ENCODE data around the gene ARMC12. TPM values are rescaled to one million over a fixed set of nuclear protein-coding genes. Genes with fewer than 3 reads are reported as not detected.

ARMC12 gene
- polyA plus RNA-seq, 1 of the 3 experiments (the other 2 are of a cell fraction) = 1.6 TPM

GRCh38 chr6:35723587-35723986 lies 13.2 kb upstream of the ARMC12 start:
- peaks cover 7 to 40% of the 10 kb centered on the region in 2 experiments; a peak in 3 of 4 replicates for H3K4me1 ChIP-seq (ENCODE audit: control insufficient read depth in 1 of 2, insufficient read depth in 2 of 2, low read depth in 1 of 2, low read length in 1 of 2)
- no peak overlapping the region for H3K4me2 ChIP-seq
- no peak for TF ChIP-seq EP300 (IDR thresholded peaks at IDR 0.05; ENCODE audit: borderline replicate concordance in 1 of 2, low read depth in 1 of 2, low read length in 1 of 2)
- no peak for TF ChIP-seq NFIC (IDR thresholded peaks at IDR 0.05; ENCODE audit: borderline replicate concordance)
- no peak for TF ChIP-seq REST (IDR thresholded peaks at IDR 0.05; ENCODE audit: low read depth, low read length)
- TF ChIP-seq YY1 (IDR thresholded peaks at IDR 0.05; ENCODE audit: low read depth) = no peak
- TF ChIP-seq GABPA (IDR thresholded peaks at IDR 0.05; ENCODE audit: low read depth) = no peak
- no peak for TF ChIP-seq SMC3 (IDR thresholded peaks at IDR 0.05; ENCODE audit: low read depth, low read length)
- no peak for TF ChIP-seq SIN3A (IDR thresholded peaks at IDR 0.05; ENCODE audit: borderline replicate concordance, low read depth, low read length)
- TF ChIP-seq TEAD4 (IDR thresholded peaks at IDR 0.05; ENCODE audit: borderline replicate concordance, insufficient read depth) = no peak
- TF ChIP-seq NRF1 (IDR thresholded peaks at IDR 0.05; ENCODE audit: low read depth, low read length) = no peak
- TF ChIP-seq IRF3 (IDR thresholded peaks at IDR 0.05; ENCODE audit: low read depth, low read length) = no peak
- no peak for TF ChIP-seq CTCF (IDR thresholded peaks at IDR 0.05)
- no peak for TF ChIP-seq MAX (IDR thresholded peaks at IDR 0.05; ENCODE audit: low read depth)
- no peak for TF ChIP-seq JUND (IDR thresholded peaks at IDR 0.05)
- no peak for TF ChIP-seq CHD2 (IDR thresholded peaks at IDR 0.05; ENCODE audit: low read length, partially characterized antibody)
- no peak for TF ChIP-seq MEF2A (IDR thresholded peaks at IDR 0.05; ENCODE audit: borderline replicate concordance, low read depth)
- no peak for TF ChIP-seq GATA2 (CRISPR knock-in tag; IDR thresholded peaks at IDR 0.05)
- H2AFZ ChIP-seq (ENCODE audit: low read depth) = no peak overlapping the region
- no peak overlapping the region for H3K27ac ChIP-seq (ENCODE audit: low read depth in 2 of 2, low read length in 1 of 2)
- CTCF ChIA-PET = interaction anchor here (1.2 to 1.9 kb wide), 2 partner anchors 13 to 33 kb away, joined by 3 to 11 read pairs; partner anchors contain the start of gene ARMC12
- H3K9ac ChIP-seq = no peak overlapping the region
- no peaks in the 10 kb centered on the region for H3K9me3 ChIP-seq
- no peaks in the 10 kb centered on the region for H4K20me1 ChIP-seq (ENCODE audit: insufficient read depth)
- WGBS (ENCODE audit: low lambda C conversion rate) = 100% methylated on average over 2 of the region's 2 CpGs
- no peaks in the 10 kb centered on the region for H3K9me2 ChIP-seq
- H3K4me3 ChIP-seq (ENCODE audit: low read depth in 2 of 2, low read length in 1 of 2) = no peak overlapping the region
- no peaks in the 10 kb centered on the region for H3K27me3 ChIP-seq (ENCODE audit: insufficient read depth)
- no peaks in the 10 kb centered on the region for H3K36me3 ChIP-seq (replicated peaks in 1 of 2; ENCODE audit: control insufficient read depth in 1 of 2, insufficient read depth in 2 of 2, low read length in 1 of 2)
- no peaks in the 10 kb centered on the region for H3K79me2 ChIP-seq (ENCODE audit: insufficient read depth)
- H3F3A ChIP-seq (replicated peaks; ENCODE audit: insufficient read depth) = no peaks in the 10 kb centered on the region
- POLR2A ChIA-PET = interaction anchor here (0.6 to 1.1 kb wide), 2 partner anchors 11 to 304 kb away, joined by 3 read pairs; no protein-coding TSS in a partner anchor
- peak; percentile 40 for DNase-seq
